ENCODE data around the gene KCNK2.

DNA sequence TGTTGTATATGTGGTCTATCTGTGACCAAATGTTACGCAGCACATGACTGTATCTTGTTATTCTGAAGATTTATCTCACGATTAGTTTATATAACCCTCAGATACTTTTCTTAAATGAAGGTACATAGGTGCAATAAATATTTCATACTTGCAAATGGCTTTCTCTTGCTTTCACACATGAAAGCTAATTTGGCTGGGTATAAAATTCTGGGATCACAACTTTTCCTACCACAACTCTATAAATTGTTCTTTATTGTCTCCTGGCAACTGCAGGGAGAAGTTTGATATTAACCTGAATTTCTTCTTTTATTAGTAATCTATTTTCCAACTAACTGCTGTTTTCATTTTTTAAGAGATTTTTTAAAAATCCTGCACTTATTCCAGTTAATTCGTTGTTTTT, 58.9 kb downstream of the KCNK2 start:
- TF ChIP-seq EZH2 (IDR thresholded peaks at IDR 0.05; ENCODE audit: borderline replicate concordance, low read depth, low read length, severe bottlenecking) = no peak
- TF ChIP-seq, protein P1, sequence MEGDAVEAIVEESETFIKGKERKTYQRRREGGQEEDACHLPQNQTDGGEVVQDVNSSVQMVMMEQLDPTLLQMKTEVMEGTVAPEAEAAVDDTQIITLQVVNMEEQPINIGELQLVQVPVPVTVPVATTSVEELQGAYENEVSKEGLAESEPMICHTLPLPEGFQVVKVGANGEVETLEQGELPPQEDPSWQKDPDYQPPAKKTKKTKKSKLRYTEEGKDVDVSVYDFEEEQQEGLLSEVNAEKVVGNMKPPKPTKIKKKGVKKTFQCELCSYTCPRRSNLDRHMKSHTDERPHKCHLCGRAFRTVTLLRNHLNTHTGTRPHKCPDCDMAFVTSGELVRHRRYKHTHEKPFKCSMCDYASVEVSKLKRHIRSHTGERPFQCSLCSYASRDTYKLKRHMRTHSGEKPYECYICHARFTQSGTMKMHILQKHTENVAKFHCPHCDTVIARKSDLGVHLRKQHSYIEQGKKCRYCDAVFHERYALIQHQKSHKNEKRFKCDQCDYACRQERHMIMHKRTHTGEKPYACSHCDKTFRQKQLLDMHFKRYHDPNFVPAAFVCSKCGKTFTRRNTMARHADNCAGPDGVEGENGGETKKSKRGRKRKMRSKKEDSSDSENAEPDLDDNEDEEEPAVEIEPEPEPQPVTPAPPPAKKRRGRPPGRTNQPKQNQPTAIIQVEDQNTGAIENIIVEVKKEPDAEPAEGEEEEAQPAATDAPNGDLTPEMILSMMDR (IDR thresholded peaks at IDR 0.05; ENCODE audit: borderline replicate concordance, extremely low read depth, low read length, poor library complexity, severe bottlenecking) = no peak
